Measurements from ENCODE around the gene SYT17.
A peak's percentile ranks its signal among the peaks of the same experiment; 100 is the strongest.

SYT17 gene

GRCh38 chr16:19164285-19164684 is 3.8 kb upstream of the SYT17 start:
- DNase-seq (ENCODE audit: low read depth) = no peak
- H3K4me3 ChIP-seq (ENCODE audit: low read depth, low read length) = no peak overlapping the region
- TF ChIP-seq, protein P1, sequence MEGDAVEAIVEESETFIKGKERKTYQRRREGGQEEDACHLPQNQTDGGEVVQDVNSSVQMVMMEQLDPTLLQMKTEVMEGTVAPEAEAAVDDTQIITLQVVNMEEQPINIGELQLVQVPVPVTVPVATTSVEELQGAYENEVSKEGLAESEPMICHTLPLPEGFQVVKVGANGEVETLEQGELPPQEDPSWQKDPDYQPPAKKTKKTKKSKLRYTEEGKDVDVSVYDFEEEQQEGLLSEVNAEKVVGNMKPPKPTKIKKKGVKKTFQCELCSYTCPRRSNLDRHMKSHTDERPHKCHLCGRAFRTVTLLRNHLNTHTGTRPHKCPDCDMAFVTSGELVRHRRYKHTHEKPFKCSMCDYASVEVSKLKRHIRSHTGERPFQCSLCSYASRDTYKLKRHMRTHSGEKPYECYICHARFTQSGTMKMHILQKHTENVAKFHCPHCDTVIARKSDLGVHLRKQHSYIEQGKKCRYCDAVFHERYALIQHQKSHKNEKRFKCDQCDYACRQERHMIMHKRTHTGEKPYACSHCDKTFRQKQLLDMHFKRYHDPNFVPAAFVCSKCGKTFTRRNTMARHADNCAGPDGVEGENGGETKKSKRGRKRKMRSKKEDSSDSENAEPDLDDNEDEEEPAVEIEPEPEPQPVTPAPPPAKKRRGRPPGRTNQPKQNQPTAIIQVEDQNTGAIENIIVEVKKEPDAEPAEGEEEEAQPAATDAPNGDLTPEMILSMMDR (IDR thresholded peaks at IDR 0.05; ENCODE audit: low read depth, low read length, missing control alignments) = no peak

DNA sequence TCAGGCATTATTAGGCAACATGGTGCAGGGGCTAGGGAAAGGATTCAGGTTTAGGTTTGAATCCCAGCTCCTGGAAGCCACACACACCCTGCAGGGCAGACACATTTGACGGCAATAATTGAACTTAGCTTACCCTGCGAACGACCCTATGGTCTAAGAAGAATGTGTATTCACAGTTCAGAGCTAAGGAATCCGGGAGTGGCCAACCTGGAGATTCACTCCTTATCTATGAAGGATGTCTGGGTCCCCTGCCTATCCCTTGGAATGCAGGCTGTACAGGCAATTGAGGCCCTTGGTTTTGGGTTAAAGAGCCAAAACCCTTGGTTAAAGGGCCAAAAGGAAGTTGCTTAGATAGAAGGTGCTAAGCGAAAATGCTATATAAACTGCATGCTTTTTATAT is 2.9 kb upstream of the SYT17 start:
- no peak for DNase-seq (ENCODE audit: low read depth)
- TF ChIP-seq, protein P1 (IDR thresholded peaks at IDR 0.05; ENCODE audit: low read depth, low read length, missing control alignments) = no peak
- H3K4me3 ChIP-seq (ENCODE audit: low read depth, low read length) = no peak overlapping the region

DNA sequence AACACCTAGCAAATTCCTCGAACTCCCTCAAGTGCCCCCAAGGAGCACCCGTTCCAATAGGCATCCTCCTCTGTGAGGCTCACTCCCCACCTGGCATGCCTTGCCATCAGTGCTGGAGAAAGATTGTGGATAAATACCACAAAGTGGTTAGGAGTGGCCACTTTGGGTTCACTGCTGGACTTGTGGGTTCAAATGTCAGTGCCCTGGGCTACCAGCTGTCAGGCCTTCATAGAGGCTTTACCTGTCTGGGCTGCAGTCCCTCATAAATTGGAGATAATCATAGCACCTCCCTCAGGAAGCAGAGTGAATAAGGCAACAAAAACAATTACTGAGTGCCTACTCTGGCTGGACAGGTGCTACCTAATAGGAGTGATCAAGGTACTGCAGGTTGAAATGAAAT is 1.5 kb upstream of the SYT17 start:
- TF ChIP-seq, protein P1 (IDR thresholded peaks at IDR 0.05; ENCODE audit: low read depth, low read length, missing control alignments) = no peak
- no peak for DNase-seq (ENCODE audit: low read depth)
- H3K4me3 ChIP-seq (ENCODE audit: low read depth, low read length) = no peak overlapping the region

DNA sequence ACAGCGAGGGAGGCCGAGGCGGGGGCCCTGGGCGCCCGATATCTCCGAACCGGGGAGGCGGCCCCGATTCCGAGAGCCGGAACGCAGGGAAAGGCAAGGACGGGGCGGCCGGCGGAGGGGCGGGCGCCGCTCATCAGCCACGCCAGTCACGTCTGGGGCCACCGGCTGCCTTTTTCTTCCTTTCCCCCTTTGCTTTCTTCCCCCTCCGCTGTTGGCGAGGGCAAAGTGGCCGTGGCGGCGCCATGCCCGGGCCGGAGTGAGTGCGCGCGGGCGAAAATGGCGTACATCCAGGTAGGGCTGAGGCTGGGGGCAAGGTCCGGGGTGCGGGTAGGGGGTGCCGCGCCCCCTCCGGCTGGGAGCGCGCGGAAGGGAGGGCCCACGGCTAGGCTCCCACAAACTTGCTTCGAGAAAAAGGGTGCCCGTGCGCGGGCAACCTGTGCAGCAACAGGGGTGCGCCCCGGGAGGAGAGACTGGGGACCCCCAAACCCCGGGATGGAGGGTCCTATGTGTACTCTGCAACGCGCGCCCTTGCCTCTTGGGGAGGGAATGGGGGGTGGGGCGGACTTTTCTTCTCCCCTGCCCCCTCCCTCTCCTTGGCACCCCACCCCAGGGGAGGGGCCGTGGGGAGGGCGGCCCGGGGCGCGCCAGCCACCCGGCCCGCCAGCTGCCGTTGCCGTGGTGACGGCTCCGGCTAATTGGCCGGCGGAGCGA is 486 bp downstream of the SYT17 start:
- TF ChIP-seq, protein P1 (IDR thresholded peaks at IDR 0.05; ENCODE audit: low read depth, low read length, missing control alignments) = no peak
- peak overlapping the region; percentile 25 for H3K4me3 ChIP-seq (ENCODE audit: low read depth, low read length)
- DNase-seq (ENCODE audit: low read depth) = no peak

DNA sequence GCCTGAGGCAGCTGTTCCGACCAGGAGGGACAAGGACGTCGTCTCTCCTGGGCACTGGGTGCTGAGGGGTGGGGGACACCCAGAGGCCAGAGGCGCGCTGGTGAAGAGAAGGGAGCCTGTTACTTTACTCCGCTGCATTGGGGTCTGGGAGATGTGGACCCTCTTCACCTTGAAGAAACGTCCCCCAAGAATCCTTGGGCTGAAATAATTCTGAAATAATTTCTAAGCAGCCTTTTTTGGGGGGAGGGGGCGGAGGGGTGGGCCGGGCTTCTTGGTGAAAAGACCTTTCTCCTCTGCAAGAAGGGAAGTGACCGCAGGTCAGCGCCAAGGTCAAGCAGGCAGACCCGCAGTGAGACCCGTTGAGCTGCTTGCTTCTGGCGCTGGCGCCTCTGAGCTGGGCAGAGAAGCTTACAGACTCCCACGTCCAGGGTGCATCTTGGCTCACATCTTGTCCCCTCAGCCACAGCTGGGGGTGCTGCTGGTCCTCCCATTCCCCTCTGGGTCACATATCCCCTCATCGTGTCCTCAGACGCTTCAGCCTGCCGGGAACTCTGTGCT is 1.1 kb downstream of the SYT17 start:
- no peak for DNase-seq (ENCODE audit: low read depth)
- TF ChIP-seq, protein P1 (IDR thresholded peaks at IDR 0.05; ENCODE audit: low read depth, low read length, missing control alignments) = no peak
- H3K4me3 ChIP-seq (ENCODE audit: low read depth, low read length) = no peak overlapping the region

DNA sequence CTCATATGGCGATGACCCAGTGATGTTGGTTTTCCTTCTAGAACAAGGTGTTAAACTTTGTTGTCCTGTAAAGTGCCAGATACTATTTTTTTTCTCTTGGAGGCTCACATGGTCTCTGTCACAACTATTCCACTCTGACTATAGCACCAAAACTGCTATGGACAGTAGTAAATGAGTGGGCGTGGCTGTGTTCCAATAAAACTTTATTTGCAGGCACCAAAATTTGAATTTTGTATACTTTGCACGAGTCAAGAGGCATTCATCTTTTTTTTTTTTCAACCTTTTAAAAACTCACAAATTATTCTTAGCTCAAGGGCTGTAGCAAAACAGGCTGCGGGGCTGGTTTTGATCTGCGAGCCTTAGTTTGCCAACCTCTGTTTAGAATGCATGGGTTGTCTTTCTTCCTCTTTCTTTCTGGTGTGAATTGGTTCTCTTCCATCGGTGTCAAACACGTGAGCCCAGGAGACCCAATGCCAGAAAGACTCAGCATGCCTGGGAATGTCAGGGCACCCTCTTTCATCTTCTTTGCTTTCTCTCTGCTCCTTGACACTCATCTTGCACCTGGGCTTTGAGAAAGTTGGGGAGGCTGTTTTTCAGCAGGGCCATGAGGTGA is 2.1 kb downstream of the SYT17 start:
- H3K4me3 ChIP-seq (ENCODE audit: low read depth, low read length) = no peak overlapping the region
- TF ChIP-seq, protein P1 (IDR thresholded peaks at IDR 0.05; ENCODE audit: low read depth, low read length, missing control alignments) = no peak
- DNase-seq (ENCODE audit: low read depth) = no peak

Data from GM12864 (cell line).